HG03521 (cell line): Measurements from ENCODE around the gene VMP1.
A peak's percentile ranks its signal among the peaks of the same experiment; 100 is the strongest.
"Not testable (repeated sequence)": the region's sequence is repeated elsewhere in the genome, so short reads cannot be mapped to it uniquely, and the experiment has no call there.

Experiments
- ATAC-seq: cut with Tn5 transposase; IDR thresholded peaks from one replicate; pipeline ENCODE4 v1.9.1; 2021; ENCODE audit warnings: mild to moderate bottlenecking, moderate library complexity; ENCODE audit not compliant: unreplicated experiment

VMP1 gene

GRCh38 chr17:59837308-59838051 is 130.0 kb downstream of the VMP1 start:
- peak; percentile 74 for ATAC-seq

GRCh38 chr17:59838052-59838916 is 130.8 kb downstream of the VMP1 start:
- ATAC-seq: no peak

GRCh38 chr17:59839651-59840328 is 132.3 kb downstream of the VMP1 start:
- ATAC-seq: no peak

GRCh38 chr17:59840329-59841090 is 133.1 kb downstream of the VMP1 start:
- no peak for ATAC-seq

GRCh38 chr17:59841091-59841881 is 133.8 kb downstream of the VMP1 start:
- ATAC-seq: not testable (repeated sequence)

- not testable (repeated sequence) for ATAC-seq
These were observed 134.4 kb downstream of the VMP1 start for GRCh38 chr17:59841882-59842263.

GRCh38 chr17:59842901-59843652 is 135.6 kb downstream of the VMP1 start:
- peak; percentile 43 for ATAC-seq

- no peak for ATAC-seq
These were observed 137.6 kb downstream of the VMP1 start for GRCh38 chr17:59844884-59845594.

- no peak for ATAC-seq
These were observed 138.3 kb downstream of the VMP1 start for GRCh38 chr17:59845595-59846393.

- no peak for ATAC-seq
These were observed 139.1 kb downstream of the VMP1 start for GRCh38 chr17:59846394-59847165.

- no peak for ATAC-seq
These were observed 140.9 kb downstream of the VMP1 start for GRCh38 chr17:59848385-59848668.

- no peak for ATAC-seq
These were observed 141.3 kb downstream of the VMP1 start for GRCh38 chr17:59848778-59849177.

- ATAC-seq: not testable (repeated sequence)
These were observed 142.9 kb downstream of the VMP1 start for GRCh38 chr17:59850311-59850710.

GRCh38 chr17:59851439-59852375 is 144.3 kb downstream of the VMP1 start:
- ATAC-seq: no peak

- ATAC-seq: not testable (repeated sequence)
These were observed 145.4 kb downstream of the VMP1 start for GRCh38 chr17:59852847-59853167.

- ATAC-seq: no peak
These were observed 145.9 kb downstream of the VMP1 start for GRCh38 chr17:59853168-59853918.
